ENCODE data around the gene MAOA.

The MAOA gene

GRCh38 chrX:43693602-43694406 is 37.7 kb downstream of the MAOA start:
- H3K27me3 ChIP-seq = no peaks in the 10 kb centered on the region
- no peaks in the 10 kb centered on the region for H3K36me3 ChIP-seq
- H3K4me1 ChIP-seq (ENCODE audit: control insufficient read depth in 1 of 2, insufficient read depth in 1 of 2, low read depth in 1 of 2, low read length in 1 of 2) = no peaks in the 10 kb centered on the region
- no peak overlapping the region for H3K27ac ChIP-seq
- TF ChIP-seq, protein P1, sequence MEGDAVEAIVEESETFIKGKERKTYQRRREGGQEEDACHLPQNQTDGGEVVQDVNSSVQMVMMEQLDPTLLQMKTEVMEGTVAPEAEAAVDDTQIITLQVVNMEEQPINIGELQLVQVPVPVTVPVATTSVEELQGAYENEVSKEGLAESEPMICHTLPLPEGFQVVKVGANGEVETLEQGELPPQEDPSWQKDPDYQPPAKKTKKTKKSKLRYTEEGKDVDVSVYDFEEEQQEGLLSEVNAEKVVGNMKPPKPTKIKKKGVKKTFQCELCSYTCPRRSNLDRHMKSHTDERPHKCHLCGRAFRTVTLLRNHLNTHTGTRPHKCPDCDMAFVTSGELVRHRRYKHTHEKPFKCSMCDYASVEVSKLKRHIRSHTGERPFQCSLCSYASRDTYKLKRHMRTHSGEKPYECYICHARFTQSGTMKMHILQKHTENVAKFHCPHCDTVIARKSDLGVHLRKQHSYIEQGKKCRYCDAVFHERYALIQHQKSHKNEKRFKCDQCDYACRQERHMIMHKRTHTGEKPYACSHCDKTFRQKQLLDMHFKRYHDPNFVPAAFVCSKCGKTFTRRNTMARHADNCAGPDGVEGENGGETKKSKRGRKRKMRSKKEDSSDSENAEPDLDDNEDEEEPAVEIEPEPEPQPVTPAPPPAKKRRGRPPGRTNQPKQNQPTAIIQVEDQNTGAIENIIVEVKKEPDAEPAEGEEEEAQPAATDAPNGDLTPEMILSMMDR (IDR thresholded peaks at IDR 0.05) = no peak
- no peak overlapping the region for H3K4me3 ChIP-seq (ENCODE audit: low read depth in 1 of 2, low read length in 1 of 2)
- no peaks in the 10 kb centered on the region for H3K9me3 ChIP-seq

GRCh38 chrX:43699475-43699874 is 43.4 kb downstream of the MAOA start:
- Histone ChIP-seq H3K4me3 (ENCODE audit: low read depth in 1 of 2, low read length in 1 of 2) (no peak overlapping the region), H3K27ac (no peak overlapping the region), H3K9me3 (no peaks in the 10 kb centered on the region), H3K36me3 (no peaks in the 10 kb centered on the region), H3K4me1 (ENCODE audit: control insufficient read depth in 1 of 2, insufficient read depth in 1 of 2, low read depth in 1 of 2, low read length in 1 of 2) (no peaks in the 10 kb centered on the region), H3K27me3 (no peaks in the 10 kb centered on the region)
- TF ChIP-seq, protein P1 (IDR thresholded peaks at IDR 0.05) = no peak

- TF ChIP-seq, protein P1 (IDR thresholded peaks at IDR 0.05) = no peak
These were observed 46.0 kb downstream of the MAOA start for GRCh38 chrX:43702079-43702524.

DNA sequence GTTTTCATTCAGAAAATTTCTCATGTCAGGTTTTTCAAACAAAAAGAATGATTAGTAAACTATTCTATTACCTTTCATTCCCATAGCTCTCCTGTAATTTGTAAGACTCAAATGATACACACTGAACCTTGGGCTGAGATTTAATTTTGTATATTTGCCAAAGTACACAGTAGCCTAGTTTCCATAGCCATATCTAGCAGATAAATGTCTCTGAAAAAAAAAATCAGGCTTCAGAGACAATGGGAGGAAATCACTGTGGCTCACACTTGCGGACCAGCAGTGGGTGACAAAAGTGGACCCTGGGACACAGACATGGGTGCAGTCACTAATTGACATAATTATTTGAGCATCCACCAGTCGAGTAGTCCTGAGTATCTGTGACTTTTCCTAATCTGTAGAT is 46.6 kb downstream of the MAOA start:
- H3K4me3 ChIP-seq (ENCODE audit: low read depth in 1 of 2, low read length in 1 of 2) = no peak overlapping the region
- no peaks in the 10 kb centered on the region for H3K36me3 ChIP-seq
- H3K27ac ChIP-seq = no peak overlapping the region
- no peaks in the 10 kb centered on the region for H3K9me3 ChIP-seq
- TF ChIP-seq, protein P1 (IDR thresholded peaks at IDR 0.05) = no peak
- no peaks in the 10 kb centered on the region for H3K4me1 ChIP-seq (ENCODE audit: control insufficient read depth in 1 of 2, insufficient read depth in 1 of 2, low read depth in 1 of 2, low read length in 1 of 2)
- H3K27me3 ChIP-seq = no peaks in the 10 kb centered on the region

More at GRCh38 chrX:43702079-43702524, 46.0 kb downstream of the MAOA start:
- no peaks in the 10 kb centered on the region for H3K27me3 ChIP-seq
- no peak overlapping the region for H3K27ac ChIP-seq
- no peak overlapping the region for H3K4me3 ChIP-seq (ENCODE audit: low read depth in 1 of 2, low read length in 1 of 2)
- no peaks in the 10 kb centered on the region for H3K4me1 ChIP-seq (ENCODE audit: control insufficient read depth in 1 of 2, insufficient read depth in 1 of 2, low read depth in 1 of 2, low read length in 1 of 2)
- no peaks in the 10 kb centered on the region for H3K9me3 ChIP-seq
- H3K36me3 ChIP-seq = no peaks in the 10 kb centered on the region

DNA sequence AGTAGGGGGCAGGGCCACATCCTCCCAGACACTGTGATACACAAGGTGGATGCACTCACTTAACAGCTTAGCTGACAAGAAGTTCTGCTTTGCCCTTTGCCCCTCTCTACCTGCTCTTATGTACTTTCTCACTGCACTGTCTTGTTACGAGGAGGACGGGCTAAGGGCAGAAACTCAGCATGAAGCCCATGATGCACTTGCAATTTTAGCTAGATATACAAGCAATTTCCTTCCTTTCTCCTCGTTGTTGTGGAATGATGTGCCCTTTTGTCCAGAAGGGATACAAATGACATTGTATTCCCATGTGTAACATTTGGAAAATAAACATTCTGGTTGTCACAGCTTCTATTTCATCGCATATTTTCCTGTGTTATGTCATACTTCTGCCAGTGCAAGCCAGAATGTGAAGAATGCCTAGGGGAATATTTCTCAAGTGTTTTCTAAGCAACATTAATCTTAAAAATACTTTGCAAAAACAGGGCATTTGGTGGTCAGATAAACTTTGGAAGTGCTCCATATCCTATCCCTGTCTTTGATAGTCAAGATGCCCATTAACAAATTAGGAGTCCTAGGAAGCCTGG is 47.2 kb downstream of the MAOA start:
- TF ChIP-seq, protein P1 (IDR thresholded peaks at IDR 0.05) = no peak
- no peak overlapping the region for H3K4me3 ChIP-seq (ENCODE audit: low read depth in 1 of 2, low read length in 1 of 2)

More for the DNA sequence above, 47.2 kb downstream of the MAOA start:
- Histone ChIP-seq H3K4me1 (ENCODE audit: control insufficient read depth in 1 of 2, insufficient read depth in 1 of 2, low read depth in 1 of 2, low read length in 1 of 2) (no peaks in the 10 kb centered on the region), H3K36me3 (no peaks in the 10 kb centered on the region), H3K27ac (no peak overlapping the region), H3K9me3 (no peaks in the 10 kb centered on the region), H3K27me3 (no peaks in the 10 kb centered on the region)
